Lower leg skin (tissue), 3 donors: ENCODE results near the gene ZNF530.

Source experiments
- CTCF ChIP-seq, 3 donors: fragments of 450-650 bp; IDR thresholded peaks; one replicate each; pipeline ENCODE4 v1.5.1; 2016; ENCODE audit warnings: antibody characterized with exemption in 3 of 3, mild to moderate bottlenecking in 3 of 3, moderate library complexity in 2 of 3
- POLR2A ChIP-seq, 2 donors: fragments of 450-650 bp; IDR thresholded peaks; one replicate each; pipeline ENCODE4 v1.6.1; 2016 to 2017; ENCODE audit warnings: antibody characterized with exemption in 2 of 2, mild to moderate bottlenecking in 1 of 2, moderate library complexity in 1 of 2

GRCh38 chr19:57572415-57572947 is 27.2 kb upstream of the ZNF530 start:
- TF ChIP-seq CTCF (IDR thresholded peaks at IDR 0.05) (no peak), POLR2A (IDR thresholded peaks at IDR 0.05) (no peak)
